LHCN-M2 (cell line): ENCODE results near the gene GLRX2. TPM values are rescaled to one million over a fixed set of nuclear protein-coding genes. Genes with fewer than 3 reads are reported as not detected.
A peak's percentile ranks its signal among the peaks of the same experiment; 100 is the strongest.

Source experiments
- DNase-seq: peaks from one replicate; pipeline ENCODE4 v3.0.0-alpha.2; 2012; ENCODE audit warnings: low read depth
- total RNA-seq: library from RNA; depleted of rRNA; stranded (reverse); fragments of >200 nt; gene quantifications from 2 replicates; pipeline ENCODE4 v1.2.3, GENCODE V29; 2014

Gene GLRX2
- total RNA-seq, 1 experiment from 2014 or later, result 26.5 TPM

DNA sequence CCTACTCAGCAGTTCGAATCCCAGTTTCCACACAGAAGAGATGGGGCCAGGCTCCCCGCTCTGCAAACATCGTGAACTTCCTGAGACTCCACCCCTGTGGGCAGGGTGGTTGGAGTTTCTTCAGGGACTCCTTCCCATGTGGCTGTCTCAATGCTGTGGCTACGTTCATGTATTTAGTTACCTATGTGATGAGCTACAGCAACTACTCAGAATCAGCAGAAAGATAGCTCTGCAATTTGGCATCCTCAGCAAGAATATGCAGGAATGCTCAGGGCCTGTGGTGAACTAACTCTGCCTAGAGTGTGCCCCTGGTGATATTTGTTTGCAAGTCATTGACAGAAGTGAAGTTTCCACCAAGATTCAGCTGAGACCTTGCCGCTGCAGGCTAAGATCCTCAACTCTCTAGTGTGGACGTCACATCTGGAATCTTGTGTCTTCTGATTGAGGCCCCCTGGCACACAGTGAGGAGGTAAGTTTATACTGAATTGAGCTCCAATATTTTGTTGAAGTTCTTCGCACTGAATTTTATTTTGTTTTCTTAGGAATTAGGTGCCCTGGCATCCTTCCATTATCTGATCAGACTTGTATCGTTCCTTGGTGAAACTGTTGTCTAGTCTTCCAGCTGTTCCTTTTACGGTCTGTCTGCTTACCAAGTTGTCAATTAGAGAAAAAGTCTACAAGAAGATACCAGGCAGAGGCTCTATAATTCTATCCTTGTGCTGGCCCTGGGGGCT is 8.2 kb upstream of the GLRX2 start:
- no peak for DNase-seq

DNA sequence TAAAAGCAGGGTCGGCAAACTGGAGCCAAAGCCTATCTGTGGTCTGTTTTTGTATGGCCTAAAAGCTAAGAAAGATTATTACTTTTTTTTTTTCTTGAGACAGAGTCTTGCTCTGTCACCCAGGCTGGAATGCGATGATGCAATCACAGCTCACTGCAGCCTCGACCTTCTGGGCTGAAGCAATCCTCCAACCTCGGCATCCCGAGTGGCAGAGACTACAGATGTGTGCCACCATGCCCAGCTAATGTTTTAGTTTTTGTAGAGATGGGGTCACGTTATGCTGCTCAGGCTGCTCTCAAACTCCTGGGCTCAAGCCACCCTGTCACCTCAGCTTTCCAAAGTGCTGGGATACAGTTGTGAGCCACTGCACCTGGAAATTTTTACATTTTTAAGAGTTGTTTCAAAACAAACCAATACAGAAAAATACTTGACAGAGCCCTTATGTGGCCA is 6.5 kb upstream of the GLRX2 start:
- peak; percentile 81 for DNase-seq

DNA sequence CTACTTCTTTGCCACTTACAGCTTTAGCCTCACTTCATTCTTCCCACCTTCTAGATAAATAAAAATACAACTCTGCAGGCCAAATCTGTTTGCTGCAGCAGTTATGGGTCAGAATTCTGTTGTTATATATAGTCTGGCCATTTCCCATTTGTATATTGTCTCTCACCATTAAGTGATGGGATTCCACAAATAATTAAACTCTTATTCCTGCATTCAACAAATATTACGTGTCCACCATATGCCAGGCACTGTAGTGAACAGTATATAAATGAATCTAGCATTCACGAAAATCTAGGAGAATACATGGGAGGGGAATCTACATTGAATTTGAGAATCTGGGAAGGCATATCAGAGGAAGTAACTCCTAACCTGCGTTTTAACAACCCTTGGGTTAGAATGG is 5.7 kb upstream of the GLRX2 start:
- DNase-seq, result no peak

DNA sequence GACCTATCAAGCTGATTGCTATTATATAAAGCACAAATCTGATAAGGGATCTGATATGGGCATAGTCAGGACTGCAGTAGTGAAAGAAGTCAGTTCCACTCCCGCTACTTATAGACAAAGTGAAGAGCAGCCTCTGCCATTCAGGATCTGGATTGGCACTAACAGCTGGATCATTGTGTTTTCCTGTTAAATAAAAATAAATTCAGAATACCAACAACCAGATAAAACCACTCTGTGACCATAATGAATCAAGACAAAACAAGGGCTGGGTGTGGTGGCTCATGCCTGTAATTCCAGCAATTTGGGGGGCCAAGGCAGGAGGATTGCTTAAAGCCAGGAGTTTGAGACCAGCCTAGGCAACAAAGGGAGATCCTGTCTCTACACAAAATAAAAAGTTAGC is 5.0 kb upstream of the GLRX2 start:
- DNase-seq, result peak; percentile 72

DNA sequence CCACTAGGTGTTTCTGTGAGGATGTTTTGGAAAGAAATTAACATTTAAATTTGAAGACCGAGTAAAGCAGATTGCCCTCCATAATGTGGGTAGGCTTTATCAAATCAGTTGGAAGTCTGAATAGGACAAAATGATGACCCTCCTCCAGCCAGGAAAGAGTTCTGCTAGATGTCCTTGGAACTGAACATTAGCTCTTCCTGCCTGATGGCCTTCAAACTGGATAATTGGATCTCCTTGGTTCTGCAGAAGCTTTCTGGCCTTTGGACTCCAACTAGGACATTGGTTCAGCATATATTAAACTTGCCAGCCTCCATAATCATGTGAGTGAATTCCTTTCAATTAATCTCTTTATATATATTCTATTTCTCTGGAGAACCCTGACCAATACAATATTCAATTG is 4.4 kb upstream of the GLRX2 start:
- no peak for DNase-seq

DNA sequence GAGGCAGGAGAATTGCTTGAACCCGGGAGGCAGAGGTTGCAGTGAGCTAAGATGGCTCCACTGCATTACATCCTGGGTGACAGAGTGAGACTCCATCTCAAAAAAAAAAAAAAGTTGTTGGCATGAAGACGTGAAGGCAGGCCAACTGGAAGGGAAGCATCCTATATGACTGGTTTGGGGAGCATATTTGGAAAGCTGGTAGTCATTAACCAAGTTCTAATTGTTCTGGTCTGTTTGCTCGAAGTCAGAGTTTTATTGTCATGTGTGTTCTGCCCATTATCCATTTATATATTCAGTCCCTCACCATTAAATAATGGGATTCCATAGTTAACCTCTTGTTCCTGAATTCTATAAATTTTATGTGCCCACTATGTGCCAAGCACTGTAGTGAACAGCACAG is 3.3 kb upstream of the GLRX2 start:
- DNase-seq, result no peak

DNA sequence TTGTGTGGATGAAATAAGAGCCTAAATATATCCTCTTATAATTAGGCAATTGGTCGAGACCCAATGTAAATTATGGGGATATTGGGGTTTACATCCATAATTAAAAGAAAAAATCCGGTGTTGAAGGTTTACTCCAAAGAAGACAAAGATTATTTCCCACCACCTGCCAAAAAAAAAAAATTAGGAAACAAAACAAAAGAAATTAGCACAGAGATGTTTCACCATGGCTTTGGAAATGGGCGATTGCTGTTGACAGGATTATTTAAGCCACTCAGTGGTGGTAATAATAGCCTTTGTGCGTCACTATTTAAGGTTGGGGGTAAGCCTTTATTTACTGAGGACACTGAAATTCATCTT is 585 bp upstream of the GLRX2 start:
- DNase-seq, result no peak

DNA sequence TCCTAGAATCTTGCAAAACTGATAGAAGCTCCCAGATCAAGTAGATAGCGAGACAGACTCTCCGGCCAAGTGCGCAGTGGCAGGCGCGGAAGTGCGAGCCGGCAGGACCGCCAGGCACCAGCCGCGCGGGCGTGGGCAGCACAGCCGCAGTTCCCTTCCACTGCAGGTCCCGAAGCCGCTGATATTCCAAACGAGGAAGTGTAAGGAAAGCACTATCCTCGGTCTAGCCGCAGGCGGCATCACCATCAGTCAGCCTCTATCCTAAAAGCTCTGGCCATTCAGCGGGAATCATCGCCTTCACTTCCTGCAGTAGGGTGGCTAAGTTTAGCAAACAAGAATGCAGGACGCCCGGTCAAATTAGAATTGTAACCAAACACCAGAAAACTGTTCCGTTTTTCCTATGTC is 710 bp downstream of the GLRX2 start:
- DNase-seq, result peak; percentile 58

DNA sequence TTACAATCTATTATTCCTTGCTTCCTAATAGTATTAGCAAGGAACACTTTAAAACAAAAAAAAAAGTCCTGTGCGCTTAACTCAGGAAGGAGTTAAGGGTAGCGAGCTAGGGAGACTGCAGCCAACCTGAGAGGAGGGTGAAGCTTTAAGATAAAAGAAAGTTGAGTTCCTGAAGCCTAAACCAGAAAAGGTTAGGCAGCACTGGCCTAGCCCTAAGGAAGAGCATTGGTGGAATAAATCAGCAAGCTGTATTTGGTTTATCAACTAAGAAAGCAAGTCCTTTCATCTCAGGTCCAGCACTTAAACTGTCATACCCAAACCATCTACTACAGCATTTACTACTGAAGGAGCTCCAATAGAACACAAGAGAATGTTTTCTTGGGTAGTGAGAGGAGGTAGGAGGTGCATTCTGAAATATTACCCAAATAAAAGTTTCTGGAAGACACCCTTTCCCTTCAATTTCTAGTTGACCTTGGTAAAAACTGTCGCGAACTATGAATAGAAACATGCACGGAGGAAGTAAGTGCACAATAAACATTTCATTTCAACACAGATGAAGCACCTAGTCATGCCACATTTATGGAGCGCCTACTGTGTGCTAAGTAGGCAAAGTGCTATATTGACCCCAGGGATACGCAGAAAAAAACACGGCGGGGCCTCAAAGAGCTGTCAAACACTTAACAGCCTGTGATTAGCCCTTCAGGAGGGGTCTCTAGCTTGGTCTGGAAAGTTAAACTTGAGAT is 1.3 kb downstream of the GLRX2 start:
- no peak for DNase-seq

DNA sequence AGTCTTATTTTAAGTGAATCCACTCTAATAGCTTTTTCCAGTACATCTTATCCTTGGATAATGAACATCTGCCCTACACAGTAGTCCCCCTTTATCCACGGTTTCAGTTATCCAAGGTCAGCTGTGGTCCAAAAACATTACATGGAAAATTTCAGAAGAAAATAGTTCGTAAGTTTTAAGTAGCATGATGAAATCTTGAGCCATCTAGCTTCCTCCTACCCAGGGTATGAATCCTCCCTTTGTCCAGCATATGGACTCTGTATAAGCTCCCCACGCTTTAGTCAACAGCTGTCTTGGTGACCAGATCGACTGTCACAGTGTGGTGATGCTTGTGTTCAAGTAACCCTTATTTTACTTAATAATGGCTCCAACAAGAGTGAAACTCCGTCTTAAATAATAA is 2.6 kb downstream of the GLRX2 start:
- DNase-seq, result no peak

DNA sequence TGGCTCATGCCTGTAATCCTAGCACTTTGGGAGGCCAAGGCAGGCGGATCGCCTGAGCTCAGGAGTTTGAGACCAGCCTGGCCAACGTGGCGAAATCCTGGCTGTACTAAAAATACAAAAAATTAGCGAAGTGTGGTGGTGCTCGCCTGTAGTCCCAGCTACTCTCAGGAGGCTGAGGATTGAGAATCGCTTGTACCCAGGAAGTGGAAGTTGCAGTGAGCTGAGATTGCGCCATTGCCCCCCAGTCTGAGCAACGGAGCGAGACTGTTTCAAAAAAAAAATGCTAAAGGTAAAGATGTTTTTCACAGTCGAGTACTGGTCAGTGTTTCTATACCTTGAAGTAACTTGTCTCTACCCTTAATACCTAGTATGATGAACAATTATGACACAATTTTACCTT is 11.1 kb downstream of the GLRX2 start:
- DNase-seq, result no peak

DNA sequence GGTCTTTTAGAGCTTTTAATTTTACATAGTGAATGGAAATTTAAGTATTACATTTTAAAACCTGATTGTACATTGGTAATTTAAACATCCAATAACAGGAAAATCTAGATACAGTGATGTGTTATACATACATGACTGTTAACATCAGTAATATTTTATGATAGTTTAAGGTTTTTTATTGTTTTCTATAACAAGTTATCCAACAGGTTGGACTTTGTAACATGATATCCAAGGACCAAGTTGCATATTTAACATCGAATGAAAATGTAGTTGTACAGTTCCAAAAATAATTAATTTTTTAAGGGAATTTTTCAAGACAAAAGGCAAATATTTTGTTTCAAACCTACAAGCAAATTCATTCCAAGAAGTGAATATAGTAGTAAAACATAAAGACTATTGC is 14.3 kb downstream of the GLRX2 start:
- no peak for DNase-seq

DNA sequence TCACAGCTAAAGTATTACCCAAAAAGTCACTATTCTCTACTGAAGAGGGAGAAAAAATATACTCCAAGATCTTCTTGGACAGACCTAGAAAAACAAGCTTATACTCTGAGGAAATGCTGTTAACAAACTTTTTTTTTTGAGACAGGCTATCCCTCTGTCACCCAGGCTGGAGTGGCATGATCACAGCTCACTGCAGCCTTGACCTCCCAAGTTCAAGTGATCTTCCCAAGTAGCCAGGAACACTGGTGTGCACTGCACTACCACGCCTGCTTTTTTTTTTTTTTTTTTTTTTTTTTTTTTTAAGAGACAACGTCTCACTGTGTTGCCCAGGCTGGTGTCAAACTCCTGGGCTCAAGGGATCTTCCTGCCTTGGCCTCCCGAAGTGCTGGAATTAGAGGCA is 17.3 kb downstream of the GLRX2 start:
- DNase-seq, result no peak

DNA sequence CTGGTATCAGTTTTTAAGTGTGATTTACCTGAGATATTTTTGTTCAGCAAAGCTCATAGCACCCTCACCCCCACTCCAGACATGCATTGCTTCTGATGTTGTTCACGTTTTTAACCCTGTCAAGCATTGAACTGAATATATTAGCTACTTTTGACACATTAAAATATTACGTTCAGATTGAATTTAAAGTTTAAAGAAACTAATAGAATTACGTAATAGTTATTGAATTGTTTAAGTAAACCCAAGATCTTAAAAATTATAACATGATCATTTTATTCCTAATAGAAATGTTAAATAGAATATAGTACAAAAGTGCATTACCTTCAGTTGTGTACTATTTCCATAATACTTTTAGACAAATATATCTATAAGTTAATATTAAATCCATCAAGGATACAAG is 18.9 kb downstream of the GLRX2 start:
- no peak for DNase-seq

DNA sequence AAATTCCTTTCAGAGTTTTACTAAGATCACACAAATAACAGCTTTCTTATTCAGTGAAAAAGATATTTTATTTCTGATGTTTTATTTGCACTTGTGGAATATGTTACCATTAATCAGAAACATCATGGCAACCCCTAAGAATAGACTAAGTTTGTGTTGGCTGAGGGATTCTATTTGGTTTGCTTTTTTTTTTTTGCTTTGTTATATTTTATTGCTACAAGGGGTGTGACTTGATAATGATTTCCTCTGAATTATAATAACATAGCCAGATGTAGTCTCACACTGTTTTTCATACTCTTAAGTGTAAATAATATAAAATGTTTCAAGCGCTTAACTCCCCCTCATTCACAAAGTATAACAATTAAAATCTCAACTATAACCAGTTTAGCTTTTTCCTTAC is 20.0 kb downstream of the GLRX2 start:
- no peak for DNase-seq

DNA sequence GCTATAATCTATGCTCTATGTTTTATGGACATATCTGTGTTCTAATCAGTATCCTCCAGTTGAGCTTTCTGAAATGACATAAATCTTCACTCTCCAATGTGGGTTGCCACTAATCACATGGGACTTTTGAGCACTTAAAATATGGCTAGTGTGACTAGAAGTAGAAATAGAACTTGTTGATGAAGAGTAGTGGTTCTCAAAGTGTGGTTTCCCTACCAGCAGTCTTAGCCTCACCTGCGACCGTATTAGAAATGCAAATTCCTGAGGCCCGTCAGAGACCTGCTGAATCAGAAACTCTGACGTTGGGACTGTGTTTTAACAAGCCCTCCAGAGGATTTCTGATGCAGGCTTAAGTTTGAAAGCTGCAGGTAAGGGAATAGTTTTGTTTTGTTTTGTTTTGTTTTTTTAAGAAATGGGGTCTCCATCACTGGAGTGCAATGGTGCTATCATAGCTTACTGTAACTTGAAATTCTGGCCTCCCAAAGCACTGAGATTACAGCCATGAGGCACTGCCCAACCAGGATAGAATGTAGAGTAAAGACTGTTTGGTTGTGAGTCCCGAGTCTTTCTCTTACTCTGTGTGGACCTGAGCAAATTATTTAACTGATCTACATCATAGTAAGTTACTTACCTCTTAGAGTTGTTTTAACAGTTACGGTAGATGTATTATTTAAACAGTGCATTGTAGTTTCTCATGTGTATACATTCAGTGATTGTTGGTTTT is 21.7 kb downstream of the GLRX2 start:
- DNase-seq, result no peak

DNA sequence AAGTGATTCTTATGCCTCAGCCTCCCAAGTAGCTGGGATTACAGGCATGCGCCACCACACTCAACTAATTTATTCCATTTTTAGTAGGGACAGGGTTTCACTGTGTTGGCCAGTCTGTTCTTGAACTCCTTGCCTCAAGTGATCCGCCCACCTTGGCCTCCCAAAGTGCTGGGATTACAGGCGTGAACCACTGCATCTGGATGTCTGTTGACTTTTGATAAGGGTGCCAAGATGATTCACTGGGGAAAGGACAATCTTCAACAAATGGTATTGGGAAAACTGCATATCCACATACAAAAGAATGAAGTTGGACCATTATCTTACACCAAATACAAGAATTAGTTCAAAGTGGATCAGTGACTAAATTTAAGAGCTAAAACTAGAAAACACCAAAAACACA is 26.0 kb downstream of the GLRX2 start:
- DNase-seq, result no peak

DNA sequence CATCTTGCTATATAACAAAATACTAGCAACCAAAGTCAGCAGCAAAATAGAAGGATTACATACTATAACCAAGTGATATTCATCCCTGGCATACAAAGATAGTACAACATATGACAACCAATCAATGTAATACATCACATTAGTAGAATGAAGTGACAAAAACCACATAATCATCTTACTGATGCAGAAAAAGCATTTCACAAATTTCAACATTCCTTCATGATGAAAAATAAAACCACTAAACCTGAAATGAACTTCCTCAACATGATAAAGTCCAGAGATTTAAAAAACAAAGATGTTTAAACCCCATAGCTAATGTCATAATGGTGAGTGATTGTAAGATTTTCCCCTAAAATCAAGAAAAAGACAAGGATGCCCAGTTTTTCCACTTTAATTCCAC is 27.2 kb downstream of the GLRX2 start:
- DNase-seq, result peak; percentile 34

DNA sequence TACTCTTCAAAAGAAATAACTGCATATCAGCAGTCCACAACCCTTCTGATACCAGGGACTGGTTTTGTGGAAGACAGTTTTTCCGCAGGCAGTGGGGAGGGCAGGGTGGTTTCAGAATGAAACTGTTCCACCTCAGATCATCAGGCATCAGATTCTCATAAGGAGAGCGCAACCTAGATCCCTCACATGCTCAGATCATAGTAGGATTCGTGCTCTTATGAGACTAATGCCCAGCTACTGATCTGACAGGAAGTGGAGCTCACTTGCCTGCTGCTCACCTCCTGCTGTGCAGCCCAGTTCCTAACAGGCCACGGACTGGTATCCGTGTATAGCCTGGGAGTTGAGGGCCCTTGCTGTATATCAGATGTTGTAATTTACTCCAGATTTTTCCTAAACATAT is 34.3 kb downstream of the GLRX2 start:
- no peak for DNase-seq

DNA sequence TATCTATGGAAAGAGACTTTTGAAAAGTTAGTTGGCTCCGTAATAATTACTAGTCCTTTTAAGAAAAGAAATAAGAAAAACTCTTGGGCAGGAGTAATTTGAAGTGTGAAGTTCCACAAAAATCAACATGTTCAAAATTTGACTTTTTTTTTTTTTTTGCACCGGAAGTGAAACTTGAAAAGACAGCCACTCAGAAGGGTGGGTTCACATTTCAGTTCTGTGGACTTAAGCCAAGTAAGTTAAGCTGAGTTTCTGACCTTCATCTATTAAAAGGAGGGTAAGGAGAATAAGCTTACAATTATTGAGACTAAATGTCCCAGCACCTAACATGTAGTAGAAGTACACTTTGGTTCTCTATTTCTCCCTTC is 34.8 kb downstream of the GLRX2 start:
- no peak for DNase-seq

DNA sequence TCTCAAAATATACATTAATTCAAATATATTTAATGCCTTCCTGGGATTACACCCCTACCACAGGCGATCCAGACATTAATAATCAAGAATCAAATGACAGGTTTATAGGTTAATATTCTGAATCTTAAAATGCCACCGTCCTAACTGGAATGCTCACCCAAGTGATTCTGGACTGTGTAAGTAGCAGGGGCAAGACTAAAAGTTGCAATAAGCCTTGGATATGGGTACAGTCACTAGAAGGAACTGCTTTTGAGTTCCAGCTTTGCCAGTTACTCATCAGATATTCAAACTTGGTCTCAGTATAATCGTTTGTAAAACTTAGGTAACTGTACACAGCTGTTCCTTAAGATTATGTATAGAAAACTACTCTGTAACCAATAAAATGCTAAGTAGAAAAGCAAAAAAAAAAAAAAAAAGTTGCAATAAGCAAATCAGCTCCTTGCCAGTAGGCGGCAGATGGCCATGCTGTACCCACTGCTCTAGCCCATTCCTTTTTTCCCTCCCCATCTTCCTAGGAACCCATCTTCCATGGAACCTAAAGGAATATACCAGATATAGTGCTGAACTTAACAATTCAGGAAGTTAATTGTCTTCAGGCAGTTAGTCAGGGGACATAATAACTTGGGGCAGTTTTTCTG is 35.3 kb downstream of the GLRX2 start:
- peak; percentile 38 for DNase-seq

DNA sequence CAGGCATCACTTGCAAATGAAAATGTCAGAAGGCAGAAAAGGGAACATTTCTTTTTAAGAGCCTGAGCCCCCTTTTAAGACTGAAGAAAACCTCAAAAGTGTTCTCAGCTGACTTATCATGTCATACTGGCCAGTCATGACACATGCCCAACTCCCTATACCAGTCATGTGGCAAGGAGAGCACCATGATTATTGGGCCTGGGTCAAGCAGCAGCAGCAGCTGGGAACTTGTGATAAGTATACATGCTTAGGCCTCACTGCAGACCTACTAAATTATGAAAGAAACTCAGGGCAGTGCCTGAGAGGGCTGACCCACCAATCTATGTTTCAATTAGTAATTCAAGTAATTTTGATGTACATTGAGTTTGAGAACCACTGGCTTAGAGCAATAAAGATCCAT is 37.2 kb downstream of the GLRX2 start:
- peak; percentile 45 for DNase-seq
